HL-60 (cell line): ENCODE data around the gene KRT2.

Experiments
- CTCF ChIP-seq: IDR thresholded peaks from one replicate; pipeline ENCODE4 v1.5.1; 2011; ENCODE audit warnings: low read length, control low read depth, inconsistent platforms; ENCODE audit not compliant: insufficient read depth
- POLR2AphosphoS5 ChIP-seq: IDR thresholded peaks from 2 replicates; pipeline ENCODE4 v1.6.1; 2012; ENCODE audit warnings: low read depth
- REST ChIP-seq: IDR thresholded peaks from 2 replicates; pipeline ENCODE4 v1.6.1; 2012; ENCODE audit warnings: low read depth; ENCODE audit not compliant: insufficient replicate concordance

GRCh38 chr12:52600941-52601481 is 51.0 kb downstream of the KRT2 start, which contains the start of gene KRT72:
- TF ChIP-seq CTCF (no peak), POLR2AphosphoS5 (no peak), REST (no peak)
